H1 (cell line): ENCODE data around the gene SNX25. TPM values are rescaled to one million over a fixed set of nuclear protein-coding genes. Genes with fewer than 3 reads are reported as not detected.

Source experiments
- NANOG ChIP-seq: IDR thresholded peaks from 2 replicates; pipeline ENCODE4 v1.6.1; 2011; ENCODE audit warnings: low read length, low read depth, mild to moderate bottlenecking, inconsistent platforms; ENCODE audit not compliant: insufficient read depth, poor library complexity, severe bottlenecking
- POLR2AphosphoS5 ChIP-seq: IDR thresholded peaks from 2 replicates; pipeline ENCODE4 v1.6.1; 2011; ENCODE audit warnings: low read depth, low read length
- polyA plus RNA-seq, 7 experiments: library from polyadenylated mRNA; depleted of rRNA in 3 of 7; stranded (reverse) in 5 of 7; unstranded in 2 of 7; fragments of >200 nt in 5 of 7; fragments of 200-250 nt in 2 of 7; gene quantifications; 1 replicate in 5 of 7; 2 replicates in 1 of 7; 4 replicates in 1 of 7; pipeline versions ENCODE4 v1.2.1 to v1.2.3, GENCODE V29; 2011 to 2013; ENCODE audit warnings: missing spikeins in 2 of 7, mixed read lengths in 2 of 7
- total RNA-seq: library from RNA; stranded (reverse); fragmentation: NEBNext Ultra II Directional; extraction: Animal tissue kit (Norgen Biotek cat#: 25700); gene quantifications from 2 replicates; pipeline ENCODE4 v1.2.1, GENCODE V29; 2021

The SNX25 gene
- total and polyA plus RNA-seq, 2 of the 8 experiments (the other 6 are each of a cell fraction or from before 2014, with no cell fraction given) = 5.4 to 19.9 TPM

- TF ChIP-seq POLR2AphosphoS5 (no peak), NANOG (no peak)
- TF ChIP-seq, all 59 proteins: peak for 0
Observed at GRCh38 chr4:185179488-185179887, 29.9 kb upstream of the SNX25 start (continued).
